Peyer's patch (tissue), 4 donors: ENCODE data around the gene UBE2E3.

ENCODE experiments used
- CTCF ChIP-seq, 6 experiments: fragments of 450-650 bp in 4 of 6; fragments of 200-600 bp in 2 of 6; sonication (generic) in 1 of 6; IDR thresholded peaks; one replicate each; pipeline ENCODE4 v1.5.1; 2017 to 2019; ENCODE audit warnings: antibody characterized with exemption in 6 of 6, mild to moderate bottlenecking in 3 of 6, moderate library complexity in 1 of 6
- POLR2A ChIP-seq, 2 donors: fragments of 450-650 bp; IDR thresholded peaks; one replicate each; pipeline ENCODE4 v1.5.1; 2017; ENCODE audit warnings: antibody characterized with exemption in 2 of 2, mild to moderate bottlenecking in 2 of 2, moderate library complexity in 2 of 2

- TF ChIP-seq CTCF (IDR thresholded peaks at IDR 0.05) (no peak), POLR2A (IDR thresholded peaks at IDR 0.05) (no peak)
These were observed 58.4 kb downstream of the UBE2E3 start for GRCh38 chr2:181038796-181039195.
